BLaER1 treated with 17β-estradiol and CSF1 and Interleukin-3, amounts not matched to agents 10 nM and 100 nM (cell line): ENCODE data around the gene RNF103.
"Not testable (repeated sequence)": the region's sequence is repeated elsewhere in the genome, so short reads cannot be mapped to it uniquely, and the experiment has no call there.

Source experiments
- H3K27ac ChIP-seq, 11 experiments: shearing (Covaris generic); formaldehyde crosslinking; 2 replicates each; pipeline ENCODE4 v1.8.1; 2022
- H3K27me3 ChIP-seq, 11 experiments: shearing (Covaris generic); formaldehyde crosslinking; 2 replicates each; pipeline ENCODE4 v1.8.1; 2022
- H3K36me3 ChIP-seq, 11 experiments: shearing (Covaris generic); formaldehyde crosslinking; 2 replicates each; pipeline ENCODE4 v1.8.1; 2022
- H3K4me1 ChIP-seq, 10 experiments: shearing (Covaris generic); formaldehyde crosslinking; 2 replicates each; pipeline ENCODE4 v1.8.1; 2022
- H3K4me2 ChIP-seq, 11 experiments: shearing (Covaris generic); formaldehyde crosslinking; 2 replicates each; pipeline ENCODE4 v1.8.1; 2022
- H3K4me3 ChIP-seq, 10 experiments: shearing (Covaris generic); formaldehyde crosslinking; 2 replicates each; pipeline ENCODE4 v1.8.1; 2022
- H3K9ac ChIP-seq, 11 experiments: shearing (Covaris generic); formaldehyde crosslinking; 2 replicates each; pipeline ENCODE4 v1.8.1; 2022
- H3K9me3 ChIP-seq, 11 experiments: shearing (Covaris generic); formaldehyde crosslinking; replicated peaks in 1 of 11; 2 replicates each; pipeline ENCODE4 v1.8.1; 2022
- H4K20me1 ChIP-seq, 11 experiments: shearing (Covaris generic); formaldehyde crosslinking; 2 replicates each; pipeline ENCODE4 v1.8.1; 2022
- Cebpa-rat ChIP-seq, 11 experiments: shearing (Covaris generic); IDR thresholded peaks; 2 replicates each; pipeline ENCODE4 v1.8.1; 2022

The RNF103 gene

DNA sequence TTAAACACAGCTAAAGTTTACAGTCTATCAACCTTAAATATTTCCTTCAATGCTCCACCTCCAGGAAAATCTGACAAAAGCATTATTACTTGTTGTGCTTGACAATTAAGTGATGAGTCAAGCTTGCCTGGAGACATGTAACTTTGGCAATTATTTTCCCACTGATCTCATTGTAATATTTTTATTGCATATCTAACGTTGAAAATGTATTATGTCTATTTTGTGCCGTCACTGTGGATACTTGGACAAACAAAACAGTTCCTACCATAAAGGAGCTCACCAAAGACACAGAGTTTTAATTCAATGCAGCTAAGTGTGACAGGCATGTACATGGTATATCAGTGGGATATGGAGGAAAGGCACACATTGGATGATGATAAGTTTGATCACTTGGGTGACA lies 24.7 kb downstream of the RNF103 start:
- H4K20me1 ChIP-seq, result no peaks in the 10 kb centered on the region
- H3K27ac ChIP-seq, result no peak overlapping the region
- peaks cover 15 to 26% (median 21%) of the 10 kb centered on the region in 11 experiments for H3K36me3 ChIP-seq
- no peaks in the 10 kb centered on the region for H3K4me1 ChIP-seq
- no peaks in the 10 kb centered on the region for H3K27me3 ChIP-seq
- no peak overlapping the region for H3K4me3 ChIP-seq
- no peak overlapping the region for H3K4me2 ChIP-seq
- no peak overlapping the region for H3K9ac ChIP-seq
- no peak for TF ChIP-seq Cebpa-rat (IDR thresholded peaks at IDR 0.05)
- peaks cover 0 to 5% (median 0%) of the 10 kb centered on the region in 11 experiments; a peak in 1 of 22 replicates for H3K9me3 ChIP-seq

DNA sequence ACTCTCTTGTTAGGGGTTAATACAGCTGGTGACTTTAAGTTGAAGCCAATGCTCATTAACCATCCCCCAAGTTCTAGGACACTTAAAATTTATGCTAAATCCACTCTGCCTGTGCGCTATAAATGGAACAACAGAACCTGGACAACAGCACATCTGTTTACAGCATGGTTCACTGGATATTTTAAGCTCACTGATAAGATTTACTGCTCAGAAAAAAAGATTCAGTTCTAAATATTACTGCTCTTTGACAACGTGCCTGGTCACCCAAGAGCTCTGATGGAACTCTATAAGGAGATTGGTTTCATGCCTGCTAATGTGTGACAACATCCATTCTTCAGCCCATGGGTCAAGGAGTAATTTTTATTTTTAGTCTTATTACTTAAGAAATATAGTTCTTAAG lies 27.5 kb downstream of the RNF103 start:
- H3K27ac ChIP-seq, result no peak overlapping the region
- H4K20me1 ChIP-seq, result no peaks in the 10 kb centered on the region
- no peak overlapping the region for H3K4me2 ChIP-seq
- H3K4me1 ChIP-seq, result no peaks in the 10 kb centered on the region
- no peak overlapping the region for H3K9ac ChIP-seq
- peaks cover 0 to under 1% (median 0%) of the 10 kb centered on the region in 11 experiments; a peak in 1 of 22 replicates for H3K9me3 ChIP-seq
- TF ChIP-seq Cebpa-rat (IDR thresholded peaks at IDR 0.05), result no peak
- no peaks in the 10 kb centered on the region for H3K27me3 ChIP-seq
- no peak overlapping the region for H3K4me3 ChIP-seq
- H3K36me3 ChIP-seq, result no peaks in the 10 kb centered on the region

DNA sequence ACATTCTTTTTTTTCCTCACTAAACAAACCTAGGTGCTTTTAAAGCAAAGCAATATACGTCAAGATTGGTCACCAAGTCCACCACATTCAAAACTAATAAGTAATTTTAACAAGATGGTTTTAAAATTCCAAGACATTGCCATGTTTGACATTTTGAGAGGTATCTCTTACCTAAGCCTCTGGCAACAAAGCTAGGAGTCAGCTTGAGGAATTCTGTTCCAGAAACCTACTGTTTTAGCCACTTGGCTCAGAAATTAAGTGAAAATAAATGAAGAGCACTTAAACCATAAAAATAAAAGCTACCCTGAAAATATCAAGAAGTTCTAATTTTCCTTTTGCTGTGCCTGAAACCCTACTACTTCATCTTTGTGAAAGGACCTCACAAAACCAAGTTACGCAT lies 30.4 kb downstream of the RNF103 start:
- no peaks in the 10 kb centered on the region for H4K20me1 ChIP-seq
- no peaks in the 10 kb centered on the region for H3K36me3 ChIP-seq

DNA sequence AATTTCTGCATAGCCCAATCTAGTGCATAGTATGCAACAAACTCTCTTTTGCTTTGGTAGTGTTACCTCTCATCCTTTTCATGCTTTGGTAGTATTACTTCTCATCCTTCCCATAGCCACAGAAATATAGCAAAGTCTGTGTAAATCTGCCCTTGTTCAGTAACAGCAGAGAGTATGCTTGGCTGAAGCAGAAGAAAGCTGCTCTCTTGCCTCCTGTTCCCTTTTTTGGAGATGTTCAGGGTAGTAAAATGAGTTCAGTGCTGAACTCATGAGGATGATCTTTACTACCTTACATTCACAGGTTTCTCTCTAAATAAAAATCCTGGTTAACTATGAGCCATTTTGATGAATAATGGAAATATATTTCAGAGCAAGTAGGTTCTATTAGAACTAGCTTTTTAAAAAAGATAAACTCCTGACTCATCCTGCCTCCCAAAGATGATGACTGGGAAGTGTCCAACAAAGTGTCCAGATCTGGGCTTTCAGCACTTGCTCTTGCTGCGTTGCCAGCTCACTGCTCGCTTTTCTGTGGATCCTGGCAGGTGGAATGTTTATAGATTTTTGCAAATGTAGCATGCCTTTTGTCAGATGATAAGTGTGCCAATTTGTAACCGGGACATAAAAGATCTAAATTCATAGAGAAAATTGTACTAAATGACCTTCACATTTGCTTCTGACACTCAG lies 31.0 kb downstream of the RNF103 start:
- Histone ChIP-seq H4K20me1 (no peaks in the 10 kb centered on the region), H3K27me3 (no peaks in the 10 kb centered on the region), H3K9ac (no peak overlapping the region), H3K4me2 (no peak overlapping the region), H3K4me1 (no peaks in the 10 kb centered on the region), H3K36me3 (no peaks in the 10 kb centered on the region), H3K4me3 (no peak overlapping the region), H3K9me3 (peaks cover 0 to 16% (median 6%) of the 10 kb centered on the region in 11 experiments; a peak in 10 of 22 replicates), H3K27ac (no peak overlapping the region)
- no peak for TF ChIP-seq Cebpa-rat (IDR thresholded peaks at IDR 0.05)

More for the DNA sequence above, 30.4 kb downstream of the RNF103 start:
- Histone ChIP-seq H3K4me2 (no peak overlapping the region), H3K9ac (no peak overlapping the region), H3K4me1 (no peaks in the 10 kb centered on the region), H3K9me3 (peaks cover 0 to 16% (median 6%) of the 10 kb centered on the region in 11 experiments; a peak in 10 of 22 replicates), H3K4me3 (no peak overlapping the region), H3K27ac (no peak overlapping the region), H3K27me3 (no peaks in the 10 kb centered on the region)
- no peak for TF ChIP-seq Cebpa-rat (IDR thresholded peaks at IDR 0.05)

DNA sequence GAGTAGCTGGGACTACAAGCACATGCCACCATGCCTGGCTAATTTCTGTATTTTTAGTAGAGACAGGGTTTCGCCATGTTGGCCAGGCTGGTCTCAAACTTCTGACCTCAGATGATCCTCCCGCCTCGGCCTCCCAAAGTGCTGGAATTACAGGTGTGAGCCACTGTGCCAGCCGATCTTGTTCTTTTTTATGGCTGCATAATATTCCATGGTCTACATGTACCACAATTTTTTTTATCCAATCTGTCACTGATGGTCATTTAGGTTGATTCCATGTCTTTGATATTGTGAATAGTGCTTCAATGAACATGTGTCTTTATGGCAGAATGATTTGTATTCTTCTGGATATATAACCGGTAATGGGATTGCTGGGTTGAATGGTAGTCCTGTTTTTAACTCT lies 34.0 kb downstream of the RNF103 start:
- not testable (repeated sequence) for H3K4me1 ChIP-seq, H3K4me2 ChIP-seq, H3K4me3 ChIP-seq, H3K27me3 ChIP-seq, H3K36me3 ChIP-seq, H3K27ac ChIP-seq, H4K20me1 ChIP-seq, H3K9ac ChIP-seq
- H3K9me3 ChIP-seq, result peaks cover 0 to 16% (median 6%) of the 10 kb centered on the region in 11 experiments; a peak in 10 of 22 replicates

DNA sequence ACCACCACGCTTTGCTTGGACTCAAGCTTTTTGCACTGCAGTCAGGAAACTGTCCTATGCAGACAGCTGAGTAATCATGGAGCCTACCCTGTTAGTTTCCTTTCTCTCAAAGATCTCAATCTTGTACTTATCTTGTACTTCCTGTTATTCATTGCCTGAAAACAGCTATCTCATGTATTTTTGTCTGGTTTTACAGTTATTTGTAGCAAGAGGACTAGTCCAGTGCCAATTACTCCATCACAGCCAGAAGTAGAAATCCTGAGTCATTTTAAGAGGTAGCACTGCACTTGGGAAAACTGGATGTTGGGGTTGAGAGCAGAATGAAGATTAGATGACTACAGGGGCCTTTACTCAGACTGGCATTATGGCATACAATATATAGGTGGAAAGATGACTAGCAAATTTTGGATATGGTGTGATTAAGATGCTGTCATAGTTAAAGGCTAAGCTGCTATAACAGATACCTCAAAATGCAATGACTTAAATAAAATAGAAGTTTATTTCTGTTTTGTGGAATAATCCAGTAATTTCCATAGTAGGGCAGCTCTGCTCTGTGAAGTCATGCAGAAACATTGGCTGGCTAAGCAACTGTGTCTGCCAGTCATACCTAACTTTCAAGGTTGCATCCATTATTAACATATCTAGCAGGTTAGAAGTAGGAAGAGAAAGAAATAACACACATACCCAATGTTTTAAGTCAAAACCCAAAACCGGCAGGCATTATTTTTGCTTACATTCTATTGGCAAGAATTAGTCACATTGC lies 39.3 kb downstream of the RNF103 start:
- Histone ChIP-seq H3K36me3 (no peaks in the 10 kb centered on the region), H3K27ac (peak overlapping the region in 6 of 11 experiments; percentile 17 to 77 (median 46); a peak in 10 of 22 replicates), H3K4me1 (peaks cover 0 to 20% (median 0%) of the 10 kb centered on the region in 10 experiments; a peak in 8 of 20 replicates), H4K20me1 (no peaks in the 10 kb centered on the region), H3K4me3 (no peak overlapping the region), H3K9ac (peak overlapping the region in 3 of 11 experiments; percentile 20 to 56 (median 37); a peak in 3 of 22 replicates), H3K9me3 (peaks cover 0 to 2% (median 0%) of the 10 kb centered on the region in 11 experiments; a peak in 2 of 22 replicates), H3K27me3 (no peaks in the 10 kb centered on the region), H3K4me2 (peak overlapping the region in 5 of 11 experiments; percentile 16 to 75 (median 45); a peak in 8 of 22 replicates)
- no peak for TF ChIP-seq Cebpa-rat (IDR thresholded peaks at IDR 0.05)

DNA sequence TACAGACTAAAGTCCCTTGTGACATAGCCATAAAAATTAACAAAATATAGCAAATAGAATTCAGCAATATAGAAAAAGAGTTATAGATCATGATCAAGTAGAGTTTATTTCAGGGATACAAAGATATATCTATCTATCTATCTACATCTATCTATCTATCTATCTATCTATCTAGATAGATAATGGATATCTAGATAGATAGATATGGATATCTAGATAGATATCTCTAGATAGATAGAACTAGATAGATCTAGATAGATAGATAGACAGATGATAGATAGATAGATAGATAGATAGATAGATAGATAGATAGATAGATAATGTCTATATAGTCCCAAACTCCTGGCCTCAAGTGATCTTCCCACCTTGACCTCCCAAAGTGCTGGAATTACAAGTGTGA lies 43.1 kb downstream of the RNF103 start:
- Histone ChIP-seq H3K27ac (no peak overlapping the region), H3K9ac (no peak overlapping the region), H3K27me3 (no peaks in the 10 kb centered on the region), H3K9me3 (peaks cover 4 to 10% (median 8%) of the 10 kb centered on the region in 11 experiments; a peak in 17 of 22 replicates), H3K36me3 (no peaks in the 10 kb centered on the region), H3K4me1 (peaks cover 0 to 20% (median 0%) of the 10 kb centered on the region in 10 experiments; a peak in 8 of 20 replicates), H3K4me3 (no peak overlapping the region), H4K20me1 (no peaks in the 10 kb centered on the region), H3K4me2 (no peak overlapping the region)
- no peak for TF ChIP-seq Cebpa-rat (IDR thresholded peaks at IDR 0.05)

DNA sequence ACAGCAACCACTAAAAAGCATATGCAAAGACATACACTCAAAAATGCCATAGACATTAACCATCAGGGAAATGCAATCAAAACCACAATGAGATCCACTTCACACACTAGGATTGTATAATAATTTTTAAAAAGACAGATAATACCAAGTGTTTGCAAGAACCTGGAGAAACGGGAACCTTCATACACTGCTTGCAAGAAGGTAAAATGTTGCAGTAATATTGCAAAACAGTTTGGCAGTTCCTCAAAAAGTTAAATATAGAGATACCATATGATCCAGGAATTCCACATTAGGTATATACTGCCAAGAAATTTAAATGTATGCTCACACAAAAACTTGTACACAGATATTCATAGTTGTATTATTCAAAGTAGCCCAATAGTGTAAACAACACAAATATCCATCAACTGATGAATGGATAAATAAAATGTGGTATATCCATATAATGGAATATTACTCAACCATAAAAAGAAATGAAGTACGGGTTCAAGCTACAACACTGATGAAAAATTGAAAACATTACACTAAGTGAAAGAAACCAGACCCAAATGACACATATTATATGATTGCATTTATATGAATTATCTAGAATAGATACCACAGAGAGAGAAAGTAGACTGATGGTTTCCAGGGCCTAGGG lies 45.7 kb downstream of the RNF103 start:
- TF ChIP-seq Cebpa-rat (IDR thresholded peaks at IDR 0.05), result no peak

DNA sequence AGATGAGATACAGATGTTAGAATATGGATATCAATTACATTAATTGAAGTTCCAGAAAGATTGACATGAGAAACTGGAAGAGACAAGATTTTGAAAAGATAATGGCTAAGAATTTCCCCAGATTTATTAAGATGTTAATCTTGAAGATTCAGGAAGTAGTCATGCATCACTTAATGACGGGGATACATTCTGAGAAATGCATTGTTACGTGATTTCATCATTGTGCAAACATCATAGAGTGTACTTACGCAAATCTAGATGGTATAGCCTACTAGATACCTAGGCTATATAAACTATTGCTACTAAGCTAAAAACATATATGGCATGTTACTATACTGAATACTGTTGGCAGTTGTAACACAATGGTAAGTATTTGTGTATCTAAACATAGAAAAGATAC lies 53.6 kb downstream of the RNF103 start:
- H3K9ac ChIP-seq, result no peak overlapping the region
- no peaks in the 10 kb centered on the region for H3K36me3 ChIP-seq
- no peaks in the 10 kb centered on the region for H3K27me3 ChIP-seq
- H3K9me3 ChIP-seq, result peaks cover 0 to 29% (median 18%) of the 10 kb centered on the region in 11 experiments; a peak in 16 of 22 replicates
- no peaks in the 10 kb centered on the region for H4K20me1 ChIP-seq
- H3K4me1 ChIP-seq, result peaks cover 0 to 14% (median 6%) of the 10 kb centered on the region in 10 experiments; a peak in 7 of 20 replicates
- no peak overlapping the region for H3K4me2 ChIP-seq
- no peak overlapping the region for H3K27ac ChIP-seq
- no peak overlapping the region for H3K4me3 ChIP-seq
- TF ChIP-seq Cebpa-rat (IDR thresholded peaks at IDR 0.05), result no peak

More for the DNA sequence above, 45.7 kb downstream of the RNF103 start:
- no peak overlapping the region for H3K9ac ChIP-seq
- no peak overlapping the region for H3K4me2 ChIP-seq
- H3K27me3 ChIP-seq, result no peaks in the 10 kb centered on the region
- H3K27ac ChIP-seq, result no peak overlapping the region
- H3K36me3 ChIP-seq, result no peaks in the 10 kb centered on the region
- H3K9me3 ChIP-seq, result peaks cover 4 to 10% (median 8%) of the 10 kb centered on the region in 11 experiments; a peak in 17 of 22 replicates
- no peak overlapping the region for H3K4me3 ChIP-seq
- H3K4me1 ChIP-seq, result no peaks in the 10 kb centered on the region
- no peaks in the 10 kb centered on the region for H4K20me1 ChIP-seq
